ENCODE data around the gene HOXA11. TPM values are rescaled to one million over a fixed set of nuclear protein-coding genes. Genes with fewer than 3 reads are reported as not detected.

HOXA11 gene
- total and polyA plus RNA-seq, 10 of the 15 experiments (the other 5 are each of a cell fraction or from before 2014, with no cell fraction given): not detected

DNA sequence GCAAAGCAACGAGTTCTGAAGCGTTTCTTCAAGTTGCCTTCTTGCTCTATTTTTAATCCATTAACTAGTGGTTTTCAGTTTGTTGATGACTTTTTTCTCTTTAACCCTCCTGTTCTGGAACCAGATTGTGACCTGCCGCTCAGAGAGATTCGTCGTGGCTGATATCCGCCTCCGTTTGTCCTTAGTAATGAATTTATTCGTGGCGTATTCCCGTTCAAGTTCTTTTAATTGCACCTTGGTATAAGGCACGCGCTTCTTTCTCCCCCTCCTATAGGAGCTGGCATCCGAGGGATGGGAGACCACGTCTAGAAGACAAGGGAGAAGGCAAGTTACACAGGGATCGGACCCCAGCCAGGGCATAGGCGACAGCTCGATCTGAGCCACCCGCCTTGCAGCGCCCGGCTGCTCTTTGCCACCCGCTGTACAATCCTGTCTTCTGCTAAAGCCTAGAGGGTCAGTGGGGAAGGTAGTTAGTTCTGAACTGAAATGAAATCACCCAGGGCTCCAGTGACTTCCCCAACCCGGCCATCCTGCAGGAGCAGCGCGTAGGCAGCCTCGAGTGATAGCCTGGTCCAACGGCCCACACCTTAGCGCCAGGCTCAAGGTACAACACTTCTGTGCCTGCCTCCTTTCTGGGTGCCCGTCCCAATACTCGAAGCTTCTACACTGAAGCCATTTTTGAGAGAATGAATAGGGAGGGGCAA is 13.3 kb upstream of the HOXA11 start:
- ChIA-PET CTCF (interaction anchor here (0.7 to 1.5 kb wide), 5 partner anchors 376 to 723 kb away, joined by 3 to 10 read pairs (median 5); no protein-coding TSS in a partner anchor), SMC1A (ENCODE audit: uncharacterized antibody, unreplicated experiment) (no interaction called here), POLR2A (no interaction called here), RAD21 (ENCODE audit: unreplicated experiment) (interaction anchor here (1.4 kb wide), 1 partner anchor 723 kb away, joined by 5 read pairs; no protein-coding TSS in a partner anchor)
- no peak overlapping the region for H3K9ac ChIP-seq (ENCODE audit: control insufficient read depth, insufficient read depth, low read length)
- BruUV-seq (replicated peaks): no TSS peak
- no peak overlapping the region for H3K27ac ChIP-seq (ENCODE audit: control insufficient read depth, insufficient read depth)
- no peak for TF ChIP-seq MEF2B (IDR thresholded peaks at IDR 0.05; ENCODE audit: partially characterized antibody, poor library complexity, severe bottlenecking)
- TF ChIP-seq, protein P1, sequence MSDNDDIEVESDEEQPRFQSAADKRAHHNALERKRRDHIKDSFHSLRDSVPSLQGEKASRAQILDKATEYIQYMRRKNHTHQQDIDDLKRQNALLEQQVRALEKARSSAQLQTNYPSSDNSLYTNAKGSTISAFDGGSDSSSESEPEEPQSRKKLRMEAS (IDR thresholded peaks at IDR 0.05; ENCODE audit: low read depth, low read length): no peak
- TF ChIP-seq BHLHE40 (IDR thresholded peaks at IDR 0.05; ENCODE audit: borderline replicate concordance in 1 of 2, low read depth in 2 of 2, low read length in 1 of 2): no peak
- no peak for TF ChIP-seq SREBF2 (IDR thresholded peaks at IDR 0.05; ENCODE audit: low read length)
- no peak for TF ChIP-seq ZNF622 (IDR thresholded peaks at IDR 0.05)
- TF ChIP-seq, protein P2, sequence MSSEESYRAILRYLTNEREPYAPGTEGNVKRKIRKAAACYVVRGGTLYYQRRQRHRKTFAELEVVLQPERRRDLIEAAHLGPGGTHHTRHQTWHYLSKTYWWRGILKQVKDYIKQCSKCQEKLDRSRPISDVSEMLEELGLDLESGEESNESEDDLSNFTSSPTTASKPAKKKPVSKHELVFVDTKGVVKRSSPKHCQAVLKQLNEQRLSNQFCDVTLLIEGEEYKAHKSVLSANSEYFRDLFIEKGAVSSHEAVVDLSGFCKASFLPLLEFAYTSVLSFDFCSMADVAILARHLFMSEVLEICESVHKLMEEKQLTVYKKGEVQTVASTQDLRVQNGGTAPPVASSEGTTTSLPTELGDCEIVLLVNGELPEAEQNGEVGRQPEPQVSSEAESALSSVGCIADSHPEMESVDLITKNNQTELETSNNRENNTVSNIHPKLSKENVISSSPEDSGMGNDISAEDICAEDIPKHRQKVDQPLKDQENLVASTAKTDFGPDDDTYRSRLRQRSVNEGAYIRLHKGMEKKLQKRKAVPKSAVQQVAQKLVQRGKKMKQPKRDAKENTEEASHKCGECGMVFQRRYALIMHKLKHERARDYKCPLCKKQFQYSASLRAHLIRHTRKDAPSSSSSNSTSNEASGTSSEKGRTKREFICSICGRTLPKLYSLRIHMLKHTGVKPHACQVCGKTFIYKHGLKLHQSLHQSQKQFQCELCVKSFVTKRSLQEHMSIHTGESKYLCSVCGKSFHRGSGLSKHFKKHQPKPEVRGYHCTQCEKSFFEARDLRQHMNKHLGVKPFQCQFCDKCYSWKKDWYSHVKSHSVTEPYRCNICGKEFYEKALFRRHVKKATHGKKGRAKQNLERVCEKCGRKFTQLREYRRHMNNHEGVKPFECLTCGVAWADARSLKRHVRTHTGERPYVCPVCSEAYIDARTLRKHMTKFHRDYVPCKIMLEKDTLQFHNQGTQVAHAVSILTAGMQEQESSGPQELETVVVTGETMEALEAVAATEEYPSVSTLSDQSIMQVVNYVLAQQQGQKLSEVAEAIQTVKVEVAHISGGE (CRISPR knock-in tag; IDR thresholded peaks at IDR 0.05): no peak
- peaks cover 21 to 43% of the 10 kb centered on the region in 2 experiments for H3K27me3 ChIP-seq (replicated peaks in 1 of 2; ENCODE audit: control insufficient read depth in 2 of 2, insufficient read depth in 2 of 2, low read length in 1 of 2)
- intact Hi-C loops (cut with micrococcal nuclease; ENCODE audit: unreplicated experiment): loop anchor here (5.0 kb wide), 2 partner anchors 584 to 899 kb away; no protein-coding TSS in a partner anchor
- H3K4me2 ChIP-seq (ENCODE audit: control insufficient read depth, insufficient read depth): no peak overlapping the region
- H3K79me2 ChIP-seq (ENCODE audit: control insufficient read depth, insufficient read depth, low read length): no peaks in the 10 kb centered on the region
- no peaks in the 10 kb centered on the region for H4K20me1 ChIP-seq (ENCODE audit: control insufficient read depth, insufficient read depth)
- 47% methylated on average over 29 of the region's 29 CpGs for WGBS (ENCODE audit: insufficient coverage, insufficient replicate concordance, low lambda C conversion rate, missing lambda C conversion rate)
- H3K4me1 ChIP-seq (ENCODE audit: control insufficient read depth, insufficient read depth, low read length): no peaks in the 10 kb centered on the region; the same call in 1 of the 2 replicates
- H3K4me3 ChIP-seq: no peak overlapping the region
- no peak for DNase-seq (ENCODE audit: low read depth, low spot score)
- no peak for ATAC-seq
- in situ Hi-C loops (cut with MboI): loop anchor here (5.0 kb wide), 3 partner anchors 379 to 819 kb away; no protein-coding TSS in a partner anchor
- FAIRE-seq: no peak
- no peaks in the 10 kb centered on the region; the same call in 2 of the 3 replicates for H3K9me3 ChIP-seq (replicated peaks; ENCODE audit: control insufficient read depth, insufficient read depth, low read length)
- no peak overlapping the region for H2AFZ ChIP-seq (ENCODE audit: control insufficient read depth, low read depth, low read length)
- no peaks in the 10 kb centered on the region for H3K36me3 ChIP-seq (ENCODE audit: control insufficient read depth in 2 of 2, insufficient read depth in 2 of 2, low read length in 1 of 2)
